ENCODE data around the gene TPST1.
"Not testable (repeated sequence)": the region's sequence is repeated elsewhere in the genome, so short reads cannot be mapped to it uniquely, and the experiment has no call there.

Gene TPST1

DNA sequence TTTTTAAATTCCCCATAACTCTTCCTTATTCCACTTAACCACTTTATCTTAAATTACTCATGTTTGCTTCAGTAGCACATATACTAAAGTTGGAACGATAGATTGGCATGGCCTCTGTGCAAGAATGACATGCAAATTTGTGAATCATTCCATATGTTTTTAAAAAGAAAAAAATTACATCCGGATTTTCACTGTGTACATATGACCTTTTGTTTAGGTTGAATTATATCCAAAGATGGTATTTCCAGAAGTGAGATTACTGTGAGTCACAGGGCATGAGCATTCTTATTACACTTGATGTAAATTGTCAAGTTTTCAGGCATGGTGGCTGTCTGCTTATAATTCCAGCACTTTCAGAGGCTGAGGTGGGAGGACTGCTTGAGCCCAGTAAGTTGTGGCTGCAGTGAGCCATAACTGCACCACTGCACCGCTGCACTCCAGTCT, 190.0 kb downstream of the TPST1 start:
- DNase-seq, result not testable (repeated sequence)

DNA sequence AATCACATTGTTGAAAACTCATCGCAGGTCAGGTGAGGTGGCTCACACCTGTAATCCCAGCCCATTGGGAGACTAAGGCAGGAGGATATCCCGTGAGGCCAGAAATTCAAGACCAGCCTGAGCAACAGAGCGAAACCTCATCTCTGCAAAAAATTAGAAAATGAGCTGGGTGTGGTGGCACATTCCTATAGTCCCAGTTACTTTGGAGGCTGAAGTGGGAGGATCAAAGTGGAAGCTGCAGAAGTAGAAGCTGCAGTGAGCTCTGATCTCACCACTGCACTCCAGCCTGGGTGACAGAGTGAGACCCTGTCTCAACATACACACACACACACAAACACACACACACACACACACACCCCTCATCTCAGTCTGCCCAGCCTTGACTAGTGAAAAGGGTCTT, 190.9 kb downstream of the TPST1 start:
- not testable (repeated sequence) for DNase-seq

DNA sequence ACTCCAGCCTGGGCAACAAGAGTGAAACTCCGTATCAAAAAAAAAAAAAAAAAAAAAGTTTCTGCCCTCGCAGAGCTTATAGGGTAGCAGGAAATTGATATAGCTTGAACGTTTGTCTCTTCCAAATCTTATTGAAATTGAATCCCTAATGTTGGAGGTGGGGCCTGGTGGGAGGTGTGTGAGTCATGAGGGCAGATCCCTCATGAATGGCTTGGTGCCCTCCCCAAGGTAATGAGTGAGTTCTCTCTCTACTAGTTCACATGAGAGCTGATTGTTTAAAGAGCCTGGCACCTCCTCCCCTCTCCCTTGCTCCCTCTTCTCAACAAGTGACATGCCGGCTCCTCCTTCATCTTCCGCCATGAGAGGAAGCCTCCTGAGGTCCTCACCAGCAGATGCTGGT, 193.7 kb downstream of the TPST1 start:
- DNase-seq, result not testable (repeated sequence)

DNA sequence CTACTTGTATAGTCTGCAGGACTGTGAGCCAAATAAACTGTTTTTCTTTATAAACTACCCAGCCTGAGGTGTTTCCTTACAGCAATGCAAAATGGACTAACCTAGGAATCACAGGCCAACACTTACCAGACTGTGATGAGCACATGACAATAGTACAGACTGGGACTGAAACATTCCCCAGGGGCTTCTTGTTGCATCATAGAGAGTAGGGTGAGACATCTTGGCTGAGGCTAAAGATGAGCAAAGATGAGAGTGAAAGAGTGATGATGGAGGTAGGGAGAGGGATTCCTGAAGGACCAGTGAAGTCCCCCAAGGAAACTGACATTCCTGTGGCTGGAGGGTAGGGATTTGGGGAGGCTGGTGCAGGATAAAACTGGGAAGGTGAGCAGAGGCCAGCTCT, 194.4 kb downstream of the TPST1 start:
- no peak for DNase-seq

DNA sequence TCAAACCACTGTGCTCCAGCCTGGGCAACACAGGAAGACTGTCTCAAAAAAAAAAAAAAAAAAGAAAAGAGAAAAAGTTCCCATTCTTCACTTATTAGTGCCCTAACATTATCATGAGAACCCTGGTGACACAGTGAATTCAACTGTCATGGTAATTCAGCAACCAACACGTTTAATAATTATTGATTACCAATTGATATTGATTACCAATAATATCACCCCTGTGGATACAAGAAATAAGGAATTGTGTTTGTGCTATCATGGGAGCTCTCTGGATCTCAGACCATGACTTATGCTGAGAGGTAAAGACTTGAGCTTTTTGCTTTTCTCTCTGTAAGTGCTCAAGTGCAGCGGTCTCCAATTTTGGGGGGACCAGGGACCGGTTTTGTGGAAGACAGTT, 195.3 kb downstream of the TPST1 start:
- DNase-seq, result no peak

DNA sequence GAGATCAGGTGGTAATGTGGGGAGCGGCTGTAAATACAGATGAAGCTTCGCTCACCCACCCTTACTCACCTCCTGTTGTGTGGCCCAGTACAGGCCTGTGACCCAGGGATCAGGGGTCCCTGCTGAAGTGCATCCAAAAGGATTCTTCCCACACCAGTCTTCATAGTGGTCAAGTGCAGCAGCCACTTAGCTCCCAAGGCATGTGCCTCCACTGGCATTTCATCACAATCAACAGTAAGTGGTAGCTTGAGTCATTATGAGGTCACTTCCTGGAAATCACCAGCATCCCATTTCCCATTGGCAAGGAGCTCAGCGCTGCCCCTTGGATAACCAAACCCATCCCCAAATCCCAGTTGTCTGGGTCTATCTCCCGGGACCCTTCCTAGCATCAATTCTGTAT, 196.0 kb downstream of the TPST1 start:
- DNase-seq, result not testable (repeated sequence)

DNA sequence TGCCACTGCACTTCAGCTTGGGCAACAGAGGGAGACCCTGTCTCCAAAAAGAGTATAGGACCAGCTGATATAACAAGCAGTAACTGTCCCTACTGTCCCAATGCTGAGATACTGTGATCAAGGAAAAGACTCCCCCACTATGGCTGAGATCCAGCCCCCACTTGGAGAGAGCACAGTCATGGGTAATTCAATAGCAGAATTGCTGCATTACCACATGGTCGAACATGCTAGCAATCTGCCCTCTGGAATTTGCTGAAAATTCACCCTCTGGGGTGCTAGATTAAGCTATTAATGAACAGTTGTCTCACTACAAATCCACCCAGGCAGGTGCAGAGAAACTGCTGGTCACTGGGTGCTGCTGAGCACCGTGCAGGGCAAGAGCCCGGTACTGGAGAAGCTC, 196.8 kb downstream of the TPST1 start:
- not testable (repeated sequence) for DNase-seq

DNA sequence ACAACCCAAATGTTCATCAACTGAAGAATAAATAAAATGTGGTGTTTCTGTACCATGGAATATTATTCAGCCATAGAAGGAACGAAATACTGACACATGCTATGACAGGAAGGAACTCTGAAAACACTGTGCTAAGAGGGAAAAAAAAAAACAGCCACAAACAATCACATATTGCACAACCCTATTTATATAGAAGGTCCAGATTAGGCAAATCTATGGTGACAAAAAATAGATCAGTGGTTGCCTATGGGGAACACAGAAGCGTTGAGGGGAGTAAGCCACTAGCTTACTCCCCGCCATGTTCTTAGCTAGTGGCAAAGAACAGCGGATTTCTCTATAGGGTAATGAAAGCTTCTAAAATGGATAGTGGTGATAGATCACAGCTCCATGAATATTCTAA, 198.4 kb downstream of the TPST1 start:
- no peak for DNase-seq

DNA sequence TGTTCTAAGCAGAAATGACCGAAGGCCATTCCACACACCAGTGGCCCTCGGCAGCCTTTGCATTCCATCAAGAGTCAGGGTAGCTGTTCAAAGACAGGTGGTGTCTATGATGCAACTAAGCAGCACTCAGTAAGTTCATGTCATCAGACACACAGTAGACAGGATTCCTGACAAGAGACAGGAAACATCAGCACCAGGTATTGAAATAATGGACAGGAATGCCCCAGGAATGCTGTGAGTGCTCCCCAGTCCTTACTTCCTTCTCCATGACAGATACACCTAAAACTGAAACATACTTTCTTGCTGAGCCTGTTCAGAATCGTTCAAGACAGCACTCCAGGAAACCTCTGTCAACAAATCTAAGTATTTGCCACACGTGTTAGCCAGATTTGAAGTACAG, 204.4 kb downstream of the TPST1 start:
- DNase-seq, result no peak
